Renal pelvis (tissue), 12 donors: ENCODE measurements around the gene SASH3. TPM values are rescaled to one million over a fixed set of nuclear protein-coding genes. Genes with fewer than 3 reads are reported as not detected.
"Not testable (repeated sequence)": the region's sequence is repeated elsewhere in the genome, so short reads cannot be mapped to it uniquely, and the experiment has no call there.

Experiments used
- DNase-seq: peaks from one replicate; pipeline ENCODE4 v3.0.0-alpha.2; 2013
- long read RNA-seq, 16 experiments: transcript quantifications; one replicate each; lab custom pipeline, GENCODE V29; 2026
- polyA plus RNA-seq, 3 donors: library from polyadenylated mRNA; unstranded; fragments of 120-200 nt; gene quantifications; one replicate each; pipeline ENCODE4 v1.2.1, GENCODE V29; 2013; ENCODE audit not compliant: insufficient read length in 3 of 3

The SASH3 gene
- polyA plus RNA-seq, result 1 to 10 TPM; 1.7 to 2.5 (median 1.8) TPM
- long read RNA-seq, donor 1, result 0 reads
- long read RNA-seq, donor 2, partial matches to known transcripts, result 0 of 3 reads
- long read RNA-seq, donor 2, other reads (novel, unspliced or antisense), result 0 of 3 reads
- long read RNA-seq, donor 3, result 0 reads
- long read RNA-seq, donor 4, result 0 reads
- long read RNA-seq, donor 5, result 0 reads
- long read RNA-seq, donor 6, result 0 reads
- long read RNA-seq, donor 7, partial matches to known transcripts, result 44 of 44 reads
- long read RNA-seq, donor 7, other reads (novel, unspliced or antisense), result 0 of 44 reads
- long read RNA-seq, donor 8, partial matches to known transcripts, result 0 of 2 reads
- long read RNA-seq, donor 8, other reads (novel, unspliced or antisense), result 0 of 2 reads
- long read RNA-seq, donor 9, result 0 reads
- long read RNA-seq, donor 10, partial matches to known transcripts, result 0 of 1 reads
- long read RNA-seq, donor 10, other reads (novel, unspliced or antisense), result 0 of 1 reads
- long read RNA-seq, donor 11, result 0 reads
- long read RNA-seq, donor 12, partial matches to known transcripts, result 12 of 12 reads
- long read RNA-seq, donor 12, other reads (novel, unspliced or antisense), result 0 of 12 reads
- long read RNA-seq, donor 13, partial matches to known transcripts, result 0 of 1 reads
- long read RNA-seq, donor 13, other reads (novel, unspliced or antisense), result 0 of 1 reads
- long read RNA-seq, donor 14, partial matches to known transcripts, result 82 of 82 reads
- long read RNA-seq, donor 14, other reads (novel, unspliced or antisense), result 0 of 82 reads
- long read RNA-seq, donor 15, partial matches to known transcripts, result 0 of 1 reads
- long read RNA-seq, donor 15, other reads (novel, unspliced or antisense), result 0 of 1 reads
- long read RNA-seq, donor 16, partial matches to known transcripts, result 0 of 1 reads
- long read RNA-seq, donor 16, other reads (novel, unspliced or antisense), result 0 of 1 reads

GRCh38 chrX:129779747-129780146 lies at the start of gene SASH3:
Gene SASH3, plus strand, starts transcription at chrX:129779949. Its CDS starts 149 bp downstream, at chrX:129780098.
- DNase-seq, result no peak

- DNase-seq, result no peak
These were observed 48.5 kb upstream of the SASH3 start for GRCh38 chrX:129731228-129731627.

GRCh38 chrX:129732857-129733256 lies 46.9 kb upstream of the SASH3 start:
- DNase-seq, result no peak

GRCh38 chrX:129733335-129733734 lies 46.4 kb upstream of the SASH3 start:
- no peak for DNase-seq

GRCh38 chrX:129736491-129736890 lies 43.3 kb upstream of the SASH3 start:
- no peak for DNase-seq

GRCh38 chrX:129737916-129738315 lies 41.8 kb upstream of the SASH3 start:
- DNase-seq, result no peak

GRCh38 chrX:129738466-129739308 lies 41.1 kb upstream of the SASH3 start, which contains the start of gene XPNPEP2:
Gene XPNPEP2, plus strand, starts transcription at chrX:129738979. Its CDS starts 235 bp downstream, at chrX:129739214.
- peak; percentile 47 for DNase-seq

GRCh38 chrX:129739578-129739977 lies 40.2 kb upstream of the SASH3 start:
- no peak for DNase-seq

- DNase-seq, result no peak
These were observed 37.6 kb upstream of the SASH3 start for GRCh38 chrX:129741880-129742758.

GRCh38 chrX:129742759-129743152 lies 37.0 kb upstream of the SASH3 start:
- not testable (repeated sequence) for DNase-seq

GRCh38 chrX:129743821-129744220 lies 35.9 kb upstream of the SASH3 start:
- no peak for DNase-seq

GRCh38 chrX:129744861-129745321 lies 34.9 kb upstream of the SASH3 start:
- DNase-seq, result no peak

- DNase-seq, result no peak
These were observed 32.9 kb upstream of the SASH3 start for GRCh38 chrX:129746557-129747470.

GRCh38 chrX:129747533-129747932 lies 32.2 kb upstream of the SASH3 start:
- no peak for DNase-seq

GRCh38 chrX:129748305-129748704 lies 31.4 kb upstream of the SASH3 start:
- no peak for DNase-seq

- DNase-seq, result no peak
These were observed 30.7 kb upstream of the SASH3 start for GRCh38 chrX:129749069-129749468.

- DNase-seq, result no peak
These were observed 28.8 kb upstream of the SASH3 start for GRCh38 chrX:129750971-129751370.

- DNase-seq, result no peak
These were observed 25.4 kb upstream of the SASH3 start for GRCh38 chrX:129754056-129755024.
